Nephron progenitor cell (in vitro differentiated cells): ENCODE data around the gene PSRC1.

ENCODE experiments used
- DNase-seq: peaks from one replicate; pipeline ENCODE4 v3.0.0; 2021
- H3K27ac Mint-ChIP-seq: 2 replicates; pipeline ENCODE4 v1.8.0; 2021; ENCODE audit warnings: mild to moderate bottlenecking, moderate library complexity, mixed read lengths
- H3K27me3 Mint-ChIP-seq: 2 replicates; pipeline ENCODE4 v1.8.0; 2021; ENCODE audit warnings: mild to moderate bottlenecking, low read depth, mixed read lengths; ENCODE audit not compliant: poor library complexity
- H3K36me3 Mint-ChIP-seq: 2 replicates; pipeline ENCODE4 v1.8.0; 2021; ENCODE audit warnings: low read depth, mixed read lengths
- H3K4me1 Mint-ChIP-seq: 2 replicates; pipeline ENCODE4 v1.8.0; 2021; ENCODE audit warnings: mixed read lengths
- H3K4me3 Mint-ChIP-seq: 2 replicates; pipeline ENCODE4 v1.8.0; 2021; ENCODE audit warnings: mild to moderate bottlenecking, moderate library complexity, mixed read lengths
- H3K9me3 Mint-ChIP-seq: 2 replicates; pipeline ENCODE4 v1.8.0; 2021; ENCODE audit warnings: mild to moderate bottlenecking, moderate library complexity, mixed read lengths
- TF ChIP-seq, protein P1 (sequence below): fragments of 200-600 bp; sonication (generic); IDR thresholded peaks from 2 replicates; pipeline ENCODE4 v1.5.0; 2021; ENCODE audit warnings: antibody characterized with exemption

Gene PSRC1

GRCh38 chr1:109275706-109276345 is 7.1 kb downstream of the PSRC1 start:
- H3K4me3 Mint-ChIP-seq: peak overlapping the region; percentile 52

GRCh38 chr1:109274533-109275476 is 8.1 kb downstream of the PSRC1 start:
- peak overlapping the region; percentile 72 for H3K27ac Mint-ChIP-seq
- TF ChIP-seq, protein P1, sequence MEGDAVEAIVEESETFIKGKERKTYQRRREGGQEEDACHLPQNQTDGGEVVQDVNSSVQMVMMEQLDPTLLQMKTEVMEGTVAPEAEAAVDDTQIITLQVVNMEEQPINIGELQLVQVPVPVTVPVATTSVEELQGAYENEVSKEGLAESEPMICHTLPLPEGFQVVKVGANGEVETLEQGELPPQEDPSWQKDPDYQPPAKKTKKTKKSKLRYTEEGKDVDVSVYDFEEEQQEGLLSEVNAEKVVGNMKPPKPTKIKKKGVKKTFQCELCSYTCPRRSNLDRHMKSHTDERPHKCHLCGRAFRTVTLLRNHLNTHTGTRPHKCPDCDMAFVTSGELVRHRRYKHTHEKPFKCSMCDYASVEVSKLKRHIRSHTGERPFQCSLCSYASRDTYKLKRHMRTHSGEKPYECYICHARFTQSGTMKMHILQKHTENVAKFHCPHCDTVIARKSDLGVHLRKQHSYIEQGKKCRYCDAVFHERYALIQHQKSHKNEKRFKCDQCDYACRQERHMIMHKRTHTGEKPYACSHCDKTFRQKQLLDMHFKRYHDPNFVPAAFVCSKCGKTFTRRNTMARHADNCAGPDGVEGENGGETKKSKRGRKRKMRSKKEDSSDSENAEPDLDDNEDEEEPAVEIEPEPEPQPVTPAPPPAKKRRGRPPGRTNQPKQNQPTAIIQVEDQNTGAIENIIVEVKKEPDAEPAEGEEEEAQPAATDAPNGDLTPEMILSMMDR: no peak
- H3K36me3 Mint-ChIP-seq: peaks cover 25% of the 10 kb centered on the region
- peak overlapping the region; percentile 52 for H3K4me3 Mint-ChIP-seq
- no peaks in the 10 kb centered on the region for H3K27me3 Mint-ChIP-seq
- H3K9me3 Mint-ChIP-seq: no peaks in the 10 kb centered on the region
- H3K4me1 Mint-ChIP-seq: peaks cover 74% of the 10 kb centered on the region
- DNase-seq: peak; percentile 53

More at GRCh38 chr1:109275706-109276345, 7.1 kb downstream of the PSRC1 start:
- H3K4me1 Mint-ChIP-seq: peaks cover 85% of the 10 kb centered on the region
- peaks cover 26% of the 10 kb centered on the region for H3K36me3 Mint-ChIP-seq
- TF ChIP-seq, protein P1: no peak
- H3K9me3 Mint-ChIP-seq: no peaks in the 10 kb centered on the region
- H3K27me3 Mint-ChIP-seq: no peaks in the 10 kb centered on the region
- no peak for DNase-seq
- H3K27ac Mint-ChIP-seq: peak overlapping the region; percentile 64

- no peaks in the 10 kb centered on the region for H3K9me3 Mint-ChIP-seq
- peaks cover 19% of the 10 kb centered on the region for H3K36me3 Mint-ChIP-seq
- no peaks in the 10 kb centered on the region for H3K27me3 Mint-ChIP-seq
- peaks cover 68% of the 10 kb centered on the region for H3K4me1 Mint-ChIP-seq
- H3K4me3 Mint-ChIP-seq: peak overlapping the region; percentile 8
- no peak overlapping the region for H3K27ac Mint-ChIP-seq
- DNase-seq: no peak
- TF ChIP-seq, protein P1: no peak
Measured at GRCh38 chr1:109273570-109274288, 9.2 kb downstream of the PSRC1 start.

- H3K9me3 Mint-ChIP-seq: no peaks in the 10 kb centered on the region
- peaks cover 19% of the 10 kb centered on the region for H3K36me3 Mint-ChIP-seq
- no peak overlapping the region for H3K27ac Mint-ChIP-seq
- H3K4me3 Mint-ChIP-seq: no peak overlapping the region
- no peak for DNase-seq
- peaks cover 62% of the 10 kb centered on the region for H3K4me1 Mint-ChIP-seq
- no peaks in the 10 kb centered on the region for H3K27me3 Mint-ChIP-seq
- TF ChIP-seq, protein P1: no peak
Measured at GRCh38 chr1:109272831-109273547, 10.0 kb downstream of the PSRC1 start.

DNA sequence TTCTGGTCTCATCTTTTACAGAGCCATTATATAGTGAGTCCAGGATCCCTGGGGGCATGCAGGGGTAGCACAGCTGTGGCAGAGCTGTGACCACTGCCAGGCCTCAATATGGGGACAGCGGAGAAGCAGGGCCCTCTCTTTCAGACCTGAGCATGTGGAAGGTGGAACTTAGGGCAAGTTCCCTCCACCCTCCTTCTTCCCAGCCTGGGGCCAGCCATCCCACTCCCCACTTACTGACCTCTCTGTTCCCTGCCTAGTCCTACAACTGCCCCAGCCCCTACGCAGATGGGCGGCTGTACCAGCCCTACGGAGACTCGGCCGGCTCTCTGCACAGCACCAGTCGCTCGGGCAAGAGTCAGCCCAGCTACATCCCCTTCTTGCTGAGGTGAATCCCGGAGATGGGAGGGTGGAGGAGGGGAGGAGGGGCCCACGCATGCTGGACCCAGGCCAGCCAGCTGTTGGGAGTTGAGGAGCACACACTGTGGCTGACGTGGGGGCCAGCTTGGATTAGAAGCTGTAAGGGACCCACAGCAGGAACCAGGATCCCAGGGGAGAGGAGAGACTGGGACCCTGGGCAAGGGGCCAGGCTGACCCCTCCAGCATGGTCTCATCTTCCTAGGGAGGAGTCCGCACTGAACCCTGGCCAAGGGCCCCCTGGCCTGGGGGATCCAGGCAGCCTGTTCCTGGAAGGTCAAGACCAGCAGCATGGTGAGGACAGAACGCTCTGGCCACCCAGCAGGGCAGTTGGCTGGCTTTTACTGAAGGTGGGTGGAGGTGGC is 10.7 kb downstream of the PSRC1 start:
- Mint-ChIP-seq H3K4me1 (peaks cover 56% of the 10 kb centered on the region), H3K36me3 (peaks cover 20% of the 10 kb centered on the region), H3K9me3 (no peaks in the 10 kb centered on the region), H3K4me3 (no peak overlapping the region), H3K27me3 (no peaks in the 10 kb centered on the region), H3K27ac (no peak overlapping the region)
- DNase-seq: no peak
- TF ChIP-seq, protein P1: no peak
